Neural cell (in vitro differentiated cells): ENCODE data around the gene DCTD. TPM values are rescaled to one million over a fixed set of nuclear protein-coding genes. Genes with fewer than 3 reads are reported as not detected.

Experiments
- H2AFZ ChIP-seq: fragments of 200-600, 300-800 bp; sonication (generic), shearing (Covaris generic); 2 replicates; pipeline ENCODE4 v1.6.0; 2014; ENCODE audit warnings: low read depth, mild to moderate bottlenecking, antibody characterized with exemption, low read length, moderate library complexity
- H3F3A ChIP-seq: fragments of 200-600 bp; shearing (Covaris generic); 2 replicates; pipeline ENCODE4 v1.6.1; 2016; ENCODE audit warnings: mild to moderate bottlenecking, moderate library complexity, mixed read lengths, antibody characterized with exemption, low read length; ENCODE audit not compliant: insufficient read depth, poor library complexity, severe bottlenecking
- H3K27ac ChIP-seq: fragments of 200-600, 300-800 bp; sonication (generic), shearing (Covaris generic); 2 replicates; pipeline ENCODE4 v1.5.1; 2014; ENCODE audit warnings: mild to moderate bottlenecking, low read length, moderate library complexity
- H3K27me3 ChIP-seq: fragments of 300-800, 200-600 bp; sonication (generic), shearing (Covaris generic); 2 replicates; pipeline ENCODE4 v1.6.0; 2014; ENCODE audit warnings: mild to moderate bottlenecking, low read depth, low read length, moderate library complexity; ENCODE audit not compliant: insufficient read depth
- H3K36me3 ChIP-seq: fragments of 300-800, 200-600 bp; sonication (generic), shearing (Covaris generic); 2 replicates; pipeline ENCODE4 v1.5.1; 2014; ENCODE audit warnings: mild to moderate bottlenecking, antibody characterized with exemption, low read length, moderate library complexity; ENCODE audit not compliant: insufficient read depth
- H3K4me2 ChIP-seq: fragments of 300-800, 200-600 bp; sonication (generic), shearing (Covaris generic); 2 replicates; pipeline ENCODE4 v1.6.0; 2014; ENCODE audit warnings: mild to moderate bottlenecking, low read length
- H3K4me3 ChIP-seq: fragments of 300-800, 200-600 bp; sonication (generic), shearing (Covaris generic); 2 replicates; pipeline ENCODE4 v1.5.1; 2014; ENCODE audit warnings: mild to moderate bottlenecking, low read length, moderate library complexity
- H3K79me2 ChIP-seq: fragments of 200-600 bp; shearing (Covaris generic); replicated peaks from 2 replicates; pipeline ENCODE4 v1.6.0; 2014; ENCODE audit warnings: mild to moderate bottlenecking, low read length, moderate library complexity; ENCODE audit not compliant: insufficient read depth
- H3K9ac ChIP-seq: fragments of 300-800, 200-600 bp; sonication (generic), shearing (Covaris generic); 2 replicates; pipeline ENCODE4 v1.6.1; 2016; ENCODE audit warnings: mild to moderate bottlenecking, low read length, mixed read lengths
- H3K9me2 ChIP-seq: fragments of 200-600 bp; shearing (Covaris generic); 2 replicates; pipeline ENCODE4 v1.6.1; 2016; ENCODE audit warnings: mild to moderate bottlenecking, low read length, mixed read lengths; ENCODE audit not compliant: insufficient read depth
- H3K9me3 ChIP-seq: fragments of 200-600, 300-800 bp; sonication (generic), shearing (Covaris generic); 2 replicates; pipeline ENCODE4 v1.6.1; 2016; ENCODE audit warnings: mild to moderate bottlenecking, mixed run types, low read length, moderate library complexity, mixed read lengths
- H4K20me1 ChIP-seq: fragments of 200-600 bp; shearing (Covaris generic); 2 replicates; pipeline ENCODE4 v1.6.1; 2016; ENCODE audit warnings: mild to moderate bottlenecking, mixed run types; ENCODE audit not compliant: insufficient read depth
- MXI1 ChIP-seq: fragments of 450-650 bp; conservative IDR thresholded peaks from 2 replicates; pipeline ENCODE4 v1.6.1; 2014; ENCODE audit warnings: antibody characterized with exemption, mild to moderate bottlenecking; ENCODE audit not compliant: poor library complexity, severe bottlenecking
- POLR2AphosphoS5 ChIP-seq: IDR thresholded peaks from 2 replicates; pipeline ENCODE4 v1.6.1; 2012
- RAD21 ChIP-seq: fragments of 450-650 bp; conservative IDR thresholded peaks from 2 replicates; pipeline ENCODE4 v1.6.1; 2014; ENCODE audit warnings: antibody characterized with exemption, mild to moderate bottlenecking, moderate library complexity
- REST ChIP-seq: IDR thresholded peaks from 2 replicates; pipeline ENCODE4 v1.6.1; 2012; ENCODE audit warnings: borderline replicate concordance
- SMC3 ChIP-seq: fragments of 450-650 bp; conservative IDR thresholded peaks from 2 replicates; pipeline ENCODE4 v1.6.1; 2014; ENCODE audit warnings: antibody characterized with exemption, mild to moderate bottlenecking, moderate library complexity; ENCODE audit not compliant: poor library complexity
- TAF1 ChIP-seq: IDR thresholded peaks from 2 replicates; pipeline ENCODE4 v1.6.1; 2012; ENCODE audit warnings: low read depth
- polyA plus RNA-seq: library from polyadenylated mRNA; depleted of rRNA; stranded (reverse); fragments of >200 nt; gene quantifications from 2 replicates; pipeline ENCODE4 v1.2.3, GENCODE V29; 2014
- TF ChIP-seq, protein P1 (sequence below): fragments of 450-650 bp; IDR thresholded peaks from 2 replicates; pipeline ENCODE4 v1.5.1; 2014; ENCODE audit warnings: antibody characterized with exemption, mild to moderate bottlenecking, moderate library complexity; ENCODE audit not compliant: poor library complexity, severe bottlenecking

DCTD gene
- polyA plus RNA-seq, 1 donor from 2014 or later: 26.4 TPM

DNA sequence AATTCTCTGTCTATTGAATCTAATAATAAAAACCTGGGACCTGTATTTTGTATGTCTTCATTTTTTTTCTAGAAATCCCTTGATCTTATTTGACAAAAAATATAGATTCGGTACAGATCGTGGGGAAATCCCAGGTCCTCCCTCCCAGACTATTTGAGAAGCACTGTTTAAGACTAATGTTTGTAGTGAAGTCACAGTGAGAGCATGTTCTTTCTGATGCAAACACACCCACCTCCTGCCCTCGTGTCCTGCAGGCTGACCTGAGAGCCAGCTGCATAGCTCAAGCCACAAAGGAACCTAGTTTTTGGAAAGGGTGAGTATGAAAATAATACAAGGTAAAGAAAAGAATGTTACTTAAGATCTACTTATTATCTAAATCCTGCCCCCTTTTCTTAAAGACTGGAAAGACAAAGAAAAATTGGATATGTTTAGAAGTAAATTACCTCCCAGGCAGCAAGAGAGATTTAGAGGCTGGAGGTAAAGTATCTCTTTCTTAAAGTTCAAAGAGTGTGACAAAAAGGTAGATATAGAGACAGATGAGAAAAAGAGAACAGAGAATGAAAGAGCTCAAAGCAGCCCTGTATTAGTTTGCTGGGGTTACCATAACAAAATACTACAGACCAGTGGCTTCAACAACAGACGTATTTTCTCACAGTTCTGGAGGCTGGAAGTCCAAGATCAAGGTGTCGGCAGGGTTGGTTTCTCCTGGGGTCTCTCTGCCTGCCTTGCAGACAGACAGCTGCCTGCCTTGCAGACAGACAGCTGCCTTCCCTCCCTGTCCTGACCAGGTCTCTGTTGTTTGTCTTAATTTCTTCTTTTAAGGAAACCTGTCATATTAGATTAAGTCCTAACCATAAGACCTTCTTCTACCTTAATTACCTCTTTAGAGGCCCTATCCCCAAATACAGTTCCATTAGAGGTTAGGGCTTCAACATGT lies 20.4 kb upstream of the DCTD start:
- no peaks in the 10 kb centered on the region for H4K20me1 ChIP-seq
- no peaks in the 10 kb centered on the region for H3K79me2 ChIP-seq
- H3K27ac ChIP-seq: no peak overlapping the region
- no peak overlapping the region for H3K4me3 ChIP-seq
- no peaks in the 10 kb centered on the region for H3K9me2 ChIP-seq
- no peak overlapping the region for H3K9ac ChIP-seq
- no peak overlapping the region for H2AFZ ChIP-seq
- H3K9me3 ChIP-seq: no peaks in the 10 kb centered on the region
- TF ChIP-seq RAD21 (no peak), POLR2AphosphoS5 (no peak), SMC3 (no peak), REST (no peak)
- TF ChIP-seq, protein P1, sequence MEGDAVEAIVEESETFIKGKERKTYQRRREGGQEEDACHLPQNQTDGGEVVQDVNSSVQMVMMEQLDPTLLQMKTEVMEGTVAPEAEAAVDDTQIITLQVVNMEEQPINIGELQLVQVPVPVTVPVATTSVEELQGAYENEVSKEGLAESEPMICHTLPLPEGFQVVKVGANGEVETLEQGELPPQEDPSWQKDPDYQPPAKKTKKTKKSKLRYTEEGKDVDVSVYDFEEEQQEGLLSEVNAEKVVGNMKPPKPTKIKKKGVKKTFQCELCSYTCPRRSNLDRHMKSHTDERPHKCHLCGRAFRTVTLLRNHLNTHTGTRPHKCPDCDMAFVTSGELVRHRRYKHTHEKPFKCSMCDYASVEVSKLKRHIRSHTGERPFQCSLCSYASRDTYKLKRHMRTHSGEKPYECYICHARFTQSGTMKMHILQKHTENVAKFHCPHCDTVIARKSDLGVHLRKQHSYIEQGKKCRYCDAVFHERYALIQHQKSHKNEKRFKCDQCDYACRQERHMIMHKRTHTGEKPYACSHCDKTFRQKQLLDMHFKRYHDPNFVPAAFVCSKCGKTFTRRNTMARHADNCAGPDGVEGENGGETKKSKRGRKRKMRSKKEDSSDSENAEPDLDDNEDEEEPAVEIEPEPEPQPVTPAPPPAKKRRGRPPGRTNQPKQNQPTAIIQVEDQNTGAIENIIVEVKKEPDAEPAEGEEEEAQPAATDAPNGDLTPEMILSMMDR: no peak
- no peaks in the 10 kb centered on the region for H3K27me3 ChIP-seq
- H3K36me3 ChIP-seq: no peaks in the 10 kb centered on the region
- no peak overlapping the region for H3K4me2 ChIP-seq
- H3F3A ChIP-seq: no peaks in the 10 kb centered on the region

- H3K36me3 ChIP-seq: no peaks in the 10 kb centered on the region
- H3K9me2 ChIP-seq: no peaks in the 10 kb centered on the region
- H3K9ac ChIP-seq: no peak overlapping the region
- no peaks in the 10 kb centered on the region for H4K20me1 ChIP-seq
- no peaks in the 10 kb centered on the region for H3K79me2 ChIP-seq
- H2AFZ ChIP-seq: no peak overlapping the region
- no peaks in the 10 kb centered on the region for H3K9me3 ChIP-seq
- TF ChIP-seq POLR2AphosphoS5: no peak
- no peak for TF ChIP-seq TAF1
- no peak for TF ChIP-seq MXI1
- H3F3A ChIP-seq: no peaks in the 10 kb centered on the region
- H3K4me3 ChIP-seq: no peak overlapping the region
- no peak overlapping the region for H3K4me2 ChIP-seq
- no peaks in the 10 kb centered on the region for H3K27me3 ChIP-seq
- no peak overlapping the region for H3K27ac ChIP-seq
Observed at GRCh38 chr4:182932651-182933050, 15.5 kb upstream of the DCTD start.
